Measurements from ENCODE around the gene GFY.

GFY gene

DNA sequence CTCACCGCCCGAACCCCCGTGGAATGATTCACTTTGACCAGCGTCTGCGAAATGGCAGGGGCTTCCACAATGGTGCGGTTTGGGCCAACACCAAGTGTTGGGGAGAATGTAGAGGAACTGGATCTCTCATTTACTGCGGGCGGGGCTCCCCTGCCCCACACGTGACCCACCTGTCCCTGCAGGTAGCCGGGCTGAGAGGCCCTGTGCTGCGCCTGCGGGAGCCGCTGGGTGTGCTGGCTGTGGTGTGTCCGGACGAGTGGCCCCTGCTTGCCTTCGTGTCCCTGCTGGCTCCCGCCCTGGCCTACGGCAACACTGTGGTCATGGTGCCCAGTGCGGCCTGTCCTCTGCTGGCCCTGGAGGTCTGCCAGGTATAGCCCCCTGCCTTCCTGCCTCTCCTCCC is 43.0 kb downstream of the GFY start:
- no peak for ATAC-seq
- TF ChIP-seq, protein P1, sequence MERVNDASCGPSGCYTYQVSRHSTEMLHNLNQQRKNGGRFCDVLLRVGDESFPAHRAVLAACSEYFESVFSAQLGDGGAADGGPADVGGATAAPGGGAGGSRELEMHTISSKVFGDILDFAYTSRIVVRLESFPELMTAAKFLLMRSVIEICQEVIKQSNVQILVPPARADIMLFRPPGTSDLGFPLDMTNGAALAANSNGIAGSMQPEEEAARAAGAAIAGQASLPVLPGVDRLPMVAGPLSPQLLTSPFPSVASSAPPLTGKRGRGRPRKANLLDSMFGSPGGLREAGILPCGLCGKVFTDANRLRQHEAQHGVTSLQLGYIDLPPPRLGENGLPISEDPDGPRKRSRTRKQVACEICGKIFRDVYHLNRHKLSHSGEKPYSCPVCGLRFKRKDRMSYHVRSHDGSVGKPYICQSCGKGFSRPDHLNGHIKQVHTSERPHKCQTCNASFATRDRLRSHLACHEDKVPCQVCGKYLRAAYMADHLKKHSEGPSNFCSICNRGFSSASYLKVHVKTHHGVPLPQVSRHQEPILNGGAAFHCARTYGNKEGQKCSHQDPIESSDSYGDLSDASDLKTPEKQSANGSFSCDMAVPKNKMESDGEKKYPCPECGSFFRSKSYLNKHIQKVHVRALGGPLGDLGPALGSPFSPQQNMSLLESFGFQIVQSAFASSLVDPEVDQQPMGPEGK (CRISPR knock-in tag; IDR thresholded peaks at IDR 0.05; ENCODE audit: borderline replicate concordance): no peak
- TF ChIP-seq ZFP3 (CRISPR knock-in tag; IDR thresholded peaks at IDR 0.05) (no peak), OSR1 (CRISPR knock-in tag; IDR thresholded peaks at IDR 0.05) (no peak), ZNF565 (CRISPR knock-in tag; conservative IDR thresholded peaks at IDR 0.05; ENCODE audit: low read depth) (no peak), CSDC2 (CRISPR knock-in tag; IDR thresholded peaks at IDR 0.05) (no peak), BACH2 (CRISPR knock-in tag; IDR thresholded peaks at IDR 0.05; ENCODE audit: borderline replicate concordance) (no peak), ZFP30 (CRISPR knock-in tag; IDR thresholded peaks at IDR 0.05) (no peak), PPARA (CRISPR knock-in tag; IDR thresholded peaks at IDR 0.05; ENCODE audit: borderline replicate concordance) (no peak), TOX (CRISPR knock-in tag; IDR thresholded peaks at IDR 0.05; ENCODE audit: borderline replicate concordance) (no peak), GLIS3 (CRISPR knock-in tag; IDR thresholded peaks at IDR 0.05) (no peak), ZC3H10 (CRISPR knock-in tag; IDR thresholded peaks at IDR 0.05) (no peak), ESRRG (CRISPR knock-in tag; IDR thresholded peaks at IDR 0.05) (no peak)
- TF ChIP-seq, protein P2, sequence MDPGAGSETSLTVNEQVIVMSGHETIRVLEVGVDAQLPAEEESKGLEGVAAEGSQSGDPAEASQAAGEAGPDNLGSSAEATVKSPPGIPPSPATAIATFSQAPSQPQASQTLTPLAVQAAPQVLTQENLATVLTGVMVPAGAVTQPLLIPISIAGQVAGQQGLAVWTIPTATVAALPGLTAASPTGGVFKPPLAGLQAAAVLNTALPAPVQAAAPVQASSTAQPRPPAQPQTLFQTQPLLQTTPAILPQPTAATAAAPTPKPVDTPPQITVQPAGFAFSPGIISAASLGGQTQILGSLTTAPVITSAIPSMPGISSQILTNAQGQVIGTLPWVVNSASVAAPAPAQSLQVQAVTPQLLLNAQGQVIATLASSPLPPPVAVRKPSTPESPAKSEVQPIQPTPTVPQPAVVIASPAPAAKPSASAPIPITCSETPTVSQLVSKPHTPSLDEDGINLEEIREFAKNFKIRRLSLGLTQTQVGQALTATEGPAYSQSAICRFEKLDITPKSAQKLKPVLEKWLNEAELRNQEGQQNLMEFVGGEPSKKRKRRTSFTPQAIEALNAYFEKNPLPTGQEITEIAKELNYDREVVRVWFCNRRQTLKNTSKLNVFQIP (CRISPR knock-in tag; IDR thresholded peaks at IDR 0.05; ENCODE audit: borderline replicate concordance, low read depth): no peak

DNA sequence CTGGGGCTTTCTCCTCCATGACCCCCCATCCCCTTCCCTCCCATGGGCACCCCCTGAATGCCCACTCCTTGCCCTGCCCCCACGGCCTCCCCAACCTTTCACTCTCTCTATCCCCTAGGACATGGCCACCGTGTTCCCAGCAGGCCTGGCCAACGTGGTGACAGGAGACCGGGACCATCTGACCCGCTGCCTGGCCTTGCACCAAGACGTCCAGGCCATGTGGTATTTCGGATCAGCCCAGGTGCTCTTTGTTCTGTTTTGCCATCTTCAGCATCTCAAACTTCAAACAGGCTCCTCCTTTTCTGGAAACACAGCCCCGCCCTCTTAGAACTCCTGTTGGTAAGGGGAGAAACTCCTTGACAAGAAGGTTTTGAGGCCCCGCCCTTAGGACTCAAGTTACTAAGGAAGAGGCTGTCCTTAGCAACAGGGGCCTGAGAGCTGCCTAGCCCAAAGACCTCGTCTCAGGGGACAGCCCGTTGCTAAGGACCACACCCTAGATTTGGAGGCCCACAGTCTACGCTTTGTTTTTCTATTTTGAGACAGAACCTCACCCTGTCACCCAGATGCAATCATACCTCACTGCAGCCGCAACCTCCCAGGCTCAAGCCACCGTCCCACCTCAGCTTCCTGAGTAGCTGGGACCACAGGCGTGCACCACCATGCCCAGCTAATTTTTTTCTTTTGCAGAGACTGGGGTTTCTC is 43.7 kb downstream of the GFY start:
- ATAC-seq: peak; percentile 18; the same call in 1 of the 3 replicates
- TF ChIP-seq ZNF70 (CRISPR knock-in tag; IDR thresholded peaks at IDR 0.05): no peak
- TF ChIP-seq, protein P3, sequence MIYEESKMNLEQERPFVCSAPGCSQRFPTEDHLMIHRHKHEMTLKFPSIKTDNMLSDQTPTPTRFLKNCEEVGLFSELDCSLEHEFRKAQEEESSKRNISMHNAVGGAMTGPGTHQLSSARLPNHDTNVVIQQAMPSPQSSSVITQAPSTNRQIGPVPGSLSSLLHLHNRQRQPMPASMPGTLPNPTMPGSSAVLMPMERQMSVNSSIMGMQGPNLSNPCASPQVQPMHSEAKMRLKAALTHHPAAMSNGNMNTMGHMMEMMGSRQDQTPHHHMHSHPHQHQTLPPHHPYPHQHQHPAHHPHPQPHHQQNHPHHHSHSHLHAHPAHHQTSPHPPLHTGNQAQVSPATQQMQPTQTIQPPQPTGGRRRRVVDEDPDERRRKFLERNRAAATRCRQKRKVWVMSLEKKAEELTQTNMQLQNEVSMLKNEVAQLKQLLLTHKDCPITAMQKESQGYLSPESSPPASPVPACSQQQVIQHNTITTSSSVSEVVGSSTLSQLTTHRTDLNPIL (CRISPR knock-in tag; IDR thresholded peaks at IDR 0.05; ENCODE audit: low read depth): no peak
- no peak for TF ChIP-seq SNAI2 (CRISPR knock-in tag; IDR thresholded peaks at IDR 0.05)
- no peak for TF ChIP-seq GLIS3 (CRISPR knock-in tag; IDR thresholded peaks at IDR 0.05)
- no peak for TF ChIP-seq ZFP30 (CRISPR knock-in tag; IDR thresholded peaks at IDR 0.05)
- TF ChIP-seq, protein P4, sequence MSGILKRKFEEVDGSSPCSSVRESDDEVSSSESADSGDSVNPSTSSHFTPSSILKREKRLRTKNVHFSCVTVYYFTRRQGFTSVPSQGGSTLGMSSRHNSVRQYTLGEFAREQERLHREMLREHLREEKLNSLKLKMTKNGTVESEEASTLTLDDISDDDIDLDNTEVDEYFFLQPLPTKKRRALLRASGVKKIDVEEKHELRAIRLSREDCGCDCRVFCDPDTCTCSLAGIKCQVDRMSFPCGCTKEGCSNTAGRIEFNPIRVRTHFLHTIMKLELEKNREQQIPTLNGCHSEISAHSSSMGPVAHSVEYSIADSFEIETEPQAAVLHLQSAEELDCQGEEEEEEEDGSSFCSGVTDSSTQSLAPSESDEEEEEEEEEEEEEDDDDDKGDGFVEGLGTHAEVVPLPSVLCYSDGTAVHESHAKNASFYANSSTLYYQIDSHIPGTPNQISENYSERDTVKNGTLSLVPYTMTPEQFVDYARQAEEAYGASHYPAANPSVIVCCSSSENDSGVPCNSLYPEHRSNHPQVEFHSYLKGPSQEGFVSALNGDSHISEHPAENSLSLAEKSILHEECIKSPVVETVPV (CRISPR knock-in tag; IDR thresholded peaks at IDR 0.05): no peak
- no peak for TF ChIP-seq TOX (CRISPR knock-in tag; IDR thresholded peaks at IDR 0.05; ENCODE audit: borderline replicate concordance)
- no peak for TF ChIP-seq OSR1 (CRISPR knock-in tag; IDR thresholded peaks at IDR 0.05)
- TF ChIP-seq ZNF8 (CRISPR knock-in tag; IDR thresholded peaks at IDR 0.05): no peak
- TF ChIP-seq PPARA (CRISPR knock-in tag; IDR thresholded peaks at IDR 0.05; ENCODE audit: borderline replicate concordance): no peak
- no peak for TF ChIP-seq ZNF565 (CRISPR knock-in tag; conservative IDR thresholded peaks at IDR 0.05; ENCODE audit: low read depth)
- no peak for TF ChIP-seq ZFP3 (CRISPR knock-in tag; IDR thresholded peaks at IDR 0.05)
- TF ChIP-seq RARB (CRISPR knock-in tag; IDR thresholded peaks at IDR 0.05): no peak
- TF ChIP-seq CSDC2 (CRISPR knock-in tag; IDR thresholded peaks at IDR 0.05): no peak

DNA sequence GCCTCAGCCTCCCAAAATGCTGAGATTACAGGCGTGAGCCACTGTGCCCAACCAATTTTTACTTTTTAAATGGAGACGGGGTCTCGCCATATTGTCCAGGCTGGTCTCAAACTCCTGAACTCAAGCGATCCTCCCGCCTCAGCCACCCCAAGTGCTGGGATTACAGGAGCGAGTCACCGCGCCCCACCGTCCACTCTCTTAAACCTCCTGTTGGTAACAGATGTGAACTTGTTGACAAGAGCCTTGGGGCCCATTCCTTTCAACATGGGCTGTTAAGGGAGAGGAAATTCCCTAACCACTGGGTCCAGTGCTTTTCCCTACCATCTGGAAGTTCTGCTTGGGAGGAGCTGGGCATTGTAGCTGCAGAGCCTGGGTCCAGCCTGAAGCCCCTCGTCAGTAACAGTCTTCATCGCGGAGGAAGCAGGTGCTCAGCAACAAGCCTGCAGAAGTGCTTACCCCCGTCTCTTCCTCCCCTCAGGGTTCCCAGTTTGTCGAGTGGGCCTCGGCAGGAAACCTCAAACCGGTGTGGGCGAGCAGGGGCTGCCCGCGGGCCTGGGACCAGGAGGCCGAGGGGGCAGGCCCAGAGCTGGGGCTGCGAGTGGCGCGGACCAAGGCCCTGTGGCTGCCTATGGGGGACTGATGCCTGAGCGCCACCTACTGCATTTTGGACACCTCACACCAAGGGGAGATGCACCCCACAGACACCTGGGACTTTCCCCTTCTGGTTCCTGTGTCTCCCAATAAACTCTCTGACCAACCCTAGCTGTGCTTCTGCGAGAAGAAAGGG is 44.8 kb downstream of the GFY start:
- TF ChIP-seq ESRRG (CRISPR knock-in tag; IDR thresholded peaks at IDR 0.05) (no peak), OSR1 (CRISPR knock-in tag; IDR thresholded peaks at IDR 0.05) (no peak), ZFP30 (CRISPR knock-in tag; IDR thresholded peaks at IDR 0.05) (no peak), BACH2 (CRISPR knock-in tag; IDR thresholded peaks at IDR 0.05; ENCODE audit: borderline replicate concordance) (no peak)
- TF ChIP-seq, protein P3 (CRISPR knock-in tag; IDR thresholded peaks at IDR 0.05; ENCODE audit: low read depth): no peak
- ATAC-seq: no peak
